HG03045 (cell line): ENCODE data around the gene FLOT2.
"Not testable (repeated sequence)": the region's sequence is repeated elsewhere in the genome, so short reads cannot be mapped to it uniquely, and the experiment has no call there.

Source experiments
- ATAC-seq: cut with Tn5 transposase; IDR thresholded peaks from one replicate; pipeline ENCODE4 v1.9.1; 2021; ENCODE audit warnings: mild to moderate bottlenecking, moderate library complexity; ENCODE audit not compliant: unreplicated experiment

FLOT2 gene

GRCh38 chr17:28897769-28898526, 415 bp upstream of the FLOT2 start:
- ATAC-seq: no peak

DNA sequence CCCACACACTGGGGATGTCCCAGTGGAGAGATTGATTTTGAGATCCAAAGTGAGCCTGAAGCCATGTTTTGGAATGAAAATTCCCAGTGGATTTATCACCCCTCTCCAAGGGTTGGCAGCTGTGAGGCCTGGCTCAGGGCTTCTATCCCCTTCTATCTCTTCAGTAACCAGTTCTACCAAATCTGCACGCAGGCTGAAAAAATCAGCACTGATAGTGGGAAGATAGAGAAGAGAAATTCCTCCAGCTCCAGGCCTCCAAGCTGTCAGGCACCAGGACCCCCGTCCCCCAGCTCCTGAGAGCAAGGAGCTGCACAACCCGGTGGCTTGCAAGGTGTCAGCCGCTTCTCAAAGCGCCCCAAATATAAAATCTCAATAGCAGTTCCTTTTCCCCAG, 1.0 kb downstream of the FLOT2 start:
- ATAC-seq: no peak

- no peak for ATAC-seq
Measured at GRCh38 chr17:28895794-28896447, 1.6 kb downstream of the FLOT2 start.

- ATAC-seq: not testable (repeated sequence)
Measured at GRCh38 chr17:28893248-28894183, 4.0 kb downstream of the FLOT2 start.

- ATAC-seq: no peak
Measured at GRCh38 chr17:28892024-28892423, 5.5 kb downstream of the FLOT2 start.

DNA sequence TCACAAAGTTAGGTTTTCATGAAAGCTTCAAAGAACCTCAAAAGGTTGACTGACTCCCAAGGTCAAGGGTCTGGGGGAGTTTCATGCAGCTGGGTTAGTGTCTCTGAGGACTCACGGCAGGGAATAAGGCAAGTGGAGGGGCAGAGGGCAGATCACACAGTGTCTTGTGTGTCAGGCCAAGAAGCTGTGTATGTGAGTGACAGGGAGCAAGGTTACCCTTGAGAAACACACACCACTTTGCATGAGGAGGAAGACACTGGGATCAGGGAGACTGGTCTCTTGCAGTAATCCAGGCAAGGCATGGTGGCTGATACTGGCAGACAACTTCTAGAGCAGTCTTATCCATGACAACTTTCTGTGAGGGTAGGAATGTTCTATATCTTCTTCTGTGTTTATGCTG, 6.3 kb downstream of the FLOT2 start:
- no peak for ATAC-seq

- no peak for ATAC-seq
Measured at GRCh38 chr17:28889996-28890395, 7.5 kb downstream of the FLOT2 start.

GRCh38 chr17:28888832-28889231, 8.7 kb downstream of the FLOT2 start:
- no peak for ATAC-seq

GRCh38 chr17:28887871-28888471, 9.6 kb downstream of the FLOT2 start:
- ATAC-seq: no peak

GRCh38 chr17:28885951-28886350, 11.6 kb downstream of the FLOT2 start:
- ATAC-seq: no peak

DNA sequence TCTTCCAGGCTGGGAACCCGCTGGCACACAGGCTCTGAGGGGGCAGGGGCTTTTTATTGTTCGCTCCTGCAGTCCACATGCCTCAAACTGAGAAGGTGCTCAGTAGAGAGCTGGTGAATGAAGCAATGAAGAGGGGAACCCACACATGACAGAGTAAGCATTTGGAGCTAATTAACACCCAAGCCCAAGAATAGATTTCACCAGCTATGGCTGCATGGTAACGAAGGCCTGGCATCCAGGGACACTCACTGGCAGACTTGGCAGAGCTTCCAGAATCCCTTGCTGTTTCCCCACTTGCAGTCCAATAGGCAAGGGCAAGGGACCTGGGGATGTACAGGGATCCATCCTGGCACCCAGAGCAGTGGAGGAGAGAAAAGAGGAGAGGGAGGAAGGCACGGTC, 12.2 kb downstream of the FLOT2 start:
- ATAC-seq: no peak

DNA sequence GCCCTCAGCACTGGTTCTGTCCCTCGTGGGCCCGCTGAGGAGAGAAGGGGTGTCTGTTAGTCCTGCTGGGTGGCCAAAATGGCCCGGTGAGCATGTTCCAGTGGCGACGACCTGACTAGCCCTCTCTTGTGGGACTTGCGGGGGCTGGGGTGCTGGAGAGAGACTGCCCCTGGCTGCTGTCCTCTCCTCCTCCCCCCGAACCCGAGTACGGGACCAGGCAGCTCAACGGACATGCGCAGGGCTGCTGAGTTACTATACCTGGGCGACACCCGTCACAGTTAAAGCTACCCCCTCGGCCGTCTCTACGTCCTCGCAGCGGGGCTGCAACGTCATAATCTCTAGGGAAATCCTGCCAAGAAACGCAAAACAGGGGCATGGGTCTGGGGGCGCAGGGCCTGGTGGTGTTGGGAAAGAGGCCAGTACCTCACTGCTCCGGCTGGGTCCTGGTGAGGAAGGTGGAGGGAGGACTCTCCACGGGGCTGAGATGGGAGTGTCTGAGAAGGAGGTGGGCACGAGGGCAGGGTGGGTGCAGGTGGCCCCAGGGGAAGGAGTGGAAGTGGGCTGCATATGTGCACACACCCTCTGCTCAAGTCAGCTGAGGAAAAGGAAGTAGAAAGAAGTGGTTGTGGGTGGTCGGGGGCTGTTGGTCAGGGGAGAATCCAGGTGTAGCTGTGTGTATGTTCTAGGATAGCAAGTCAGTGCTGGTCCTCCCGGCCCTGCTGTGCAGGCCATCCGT, 13.4 kb downstream of the FLOT2 start:
- ATAC-seq: no peak

- ATAC-seq: no peak
Measured at GRCh38 chr17:28882154-28882895, 15.2 kb downstream of the FLOT2 start.

DNA sequence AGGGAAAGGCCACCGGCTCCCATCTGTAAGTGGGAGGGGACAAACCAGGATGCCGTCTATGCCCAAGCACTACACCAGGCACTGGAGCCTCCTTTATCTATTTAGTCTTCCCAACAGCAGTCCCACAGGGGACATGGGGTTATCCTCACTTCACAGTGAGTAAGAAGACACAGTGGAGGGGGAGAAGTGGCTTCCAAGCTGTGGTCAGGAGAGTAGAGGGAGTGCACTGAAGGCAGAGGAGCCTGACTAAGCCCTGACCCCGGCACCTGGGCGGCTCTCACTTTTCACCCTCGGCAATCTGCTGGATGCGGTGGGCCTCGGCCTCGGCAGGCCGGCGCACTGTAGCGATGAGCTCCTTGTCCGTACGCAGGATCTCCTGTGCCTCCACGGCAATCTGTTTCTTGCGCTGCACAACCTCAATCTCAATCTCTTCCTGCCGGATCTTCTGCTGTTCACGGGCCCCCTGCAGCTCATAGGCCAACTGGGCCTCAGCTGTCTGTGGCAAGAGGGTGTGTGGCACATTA, 15.9 kb downstream of the FLOT2 start:
- ATAC-seq: no peak

DNA sequence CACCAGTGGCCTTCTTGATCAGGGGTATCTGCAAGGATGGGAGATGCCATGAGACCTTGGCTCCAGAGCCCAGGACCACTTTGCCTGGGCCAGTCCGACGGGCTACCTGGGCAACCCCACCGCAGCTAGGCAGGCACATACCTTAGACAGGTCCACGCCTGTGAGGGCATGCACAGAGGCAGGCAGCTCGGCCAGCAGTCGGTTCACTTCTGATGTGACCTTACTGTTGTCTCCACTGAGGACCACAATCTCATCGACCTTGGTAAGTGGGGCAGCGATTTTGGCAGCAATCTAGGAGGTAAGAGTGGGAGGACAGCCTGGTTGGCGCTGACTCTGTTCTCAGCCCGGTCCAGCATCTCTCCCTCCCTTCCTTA, 17.0 kb downstream of the FLOT2 start:
- no peak for ATAC-seq

DNA sequence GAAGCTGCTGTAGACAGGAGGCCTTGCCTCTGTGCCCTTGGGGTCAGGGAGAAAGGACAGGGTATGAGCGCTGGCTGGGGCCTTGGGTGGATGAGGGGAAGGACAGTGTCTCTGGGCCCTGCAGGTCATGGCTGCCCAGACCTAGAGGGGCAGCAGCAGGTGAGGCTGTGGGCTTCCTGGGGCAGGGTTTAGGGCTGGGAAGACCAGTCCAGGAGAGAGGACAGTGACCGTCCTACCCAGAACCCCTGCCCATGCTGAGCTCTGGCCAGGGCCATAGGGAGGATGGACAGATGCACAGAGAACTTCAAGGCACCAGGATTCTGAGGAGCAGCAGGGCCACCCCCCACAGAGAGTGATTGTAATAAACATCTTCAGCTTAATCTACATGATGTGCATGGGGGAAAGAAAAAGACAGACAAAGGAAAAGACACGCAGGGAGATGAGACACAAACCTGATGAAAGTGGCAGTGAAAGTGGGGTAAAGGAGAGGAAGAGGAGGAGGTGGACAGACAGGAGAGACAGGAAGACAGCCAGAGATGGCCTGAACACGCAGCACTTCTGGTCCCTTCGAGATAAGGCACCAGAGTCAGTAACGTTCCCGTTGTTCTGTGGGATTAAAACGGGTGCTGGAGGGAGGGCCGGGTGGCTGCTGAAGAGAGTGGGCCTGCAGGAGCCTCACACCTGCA, 17.5 kb downstream of the FLOT2 start:
- no peak for ATAC-seq

- ATAC-seq: no peak
Measured at GRCh38 chr17:28878981-28879380, 18.6 kb downstream of the FLOT2 start.

GRCh38 chr17:28878158-28878910, 19.2 kb downstream of the FLOT2 start:
- ATAC-seq: no peak
